ENCODE data around the gene RAB44.

The RAB44 gene

GRCh38 chr6:36691011-36691410 is 6.6 kb upstream of the RAB44 start:
- TF ChIP-seq CTCF (conservative IDR thresholded peaks at IDR 0.05; ENCODE audit: low read depth, low read length) = no peak
- no peak overlapping the region for H3K4me3 ChIP-seq (ENCODE audit: low read length)
- no peak for DNase-seq (ENCODE audit: low read depth)

- no peak overlapping the region for H3K4me3 ChIP-seq (ENCODE audit: low read length)
- DNase-seq (ENCODE audit: low read depth) = no peak
- no peak for TF ChIP-seq CTCF (conservative IDR thresholded peaks at IDR 0.05; ENCODE audit: low read depth, low read length)
These were observed 6.0 kb upstream of the RAB44 start for GRCh38 chr6:36691612-36692011.

- no peak overlapping the region for H3K4me3 ChIP-seq (ENCODE audit: low read length)
- DNase-seq (ENCODE audit: low read depth) = no peak
- TF ChIP-seq CTCF (conservative IDR thresholded peaks at IDR 0.05; ENCODE audit: low read depth, low read length) = no peak
These were observed 5.4 kb upstream of the RAB44 start for GRCh38 chr6:36692220-36692619.

- TF ChIP-seq CTCF (conservative IDR thresholded peaks at IDR 0.05; ENCODE audit: low read depth, low read length) = no peak
- no peak overlapping the region for H3K4me3 ChIP-seq (ENCODE audit: low read length)
- no peak for DNase-seq (ENCODE audit: low read depth)
These were observed 4.5 kb upstream of the RAB44 start for GRCh38 chr6:36692861-36693702.

GRCh38 chr6:36694616-36695015 is 3.0 kb upstream of the RAB44 start:
- TF ChIP-seq CTCF (conservative IDR thresholded peaks at IDR 0.05; ENCODE audit: low read depth, low read length) = no peak
- H3K4me3 ChIP-seq (ENCODE audit: low read length) = no peak overlapping the region
- no peak for DNase-seq (ENCODE audit: low read depth)

GRCh38 chr6:36695414-36695813 is 2.2 kb upstream of the RAB44 start:
- no peak for DNase-seq (ENCODE audit: low read depth)
- H3K4me3 ChIP-seq (ENCODE audit: low read length) = no peak overlapping the region
- no peak for TF ChIP-seq CTCF (conservative IDR thresholded peaks at IDR 0.05; ENCODE audit: low read depth, low read length)

GRCh38 chr6:36698196-36698595 is 570 bp downstream of the RAB44 start:
- TF ChIP-seq CTCF (conservative IDR thresholded peaks at IDR 0.05; ENCODE audit: low read depth, low read length) = no peak
- no peak for DNase-seq (ENCODE audit: low read depth)
- H3K4me3 ChIP-seq (ENCODE audit: low read length) = no peak overlapping the region
